H1 (cell line): Measurements from ENCODE around the gene INHBB.

Source experiments
- BRCA1 ChIP-seq: IDR thresholded peaks from 2 replicates; pipeline ENCODE4 v1.6.1; 2012; ENCODE audit warnings: low read depth, low read length, improper control_type of control experiment
- CTCF ChIP-seq, 3 experiments: IDR thresholded peaks; 1 replicate in 2 of 3; 2 replicates in 1 of 3; pipeline versions ENCODE4 v1.5.1 to v1.6.1; 2011; ENCODE audit warnings: low read length in 3 of 3, mild to moderate bottlenecking in 3 of 3, inconsistent platforms in 2 of 3, low read depth in 1 of 3, moderate library complexity in 1 of 3; ENCODE audit not compliant: insufficient read depth in 1 of 3; ENCODE audit errors: control extremely low read depth in 1 of 3
- POLR2A ChIP-seq, 2 experiments: IDR thresholded peaks; 1 replicate in 1 of 2; 2 replicates in 1 of 2; pipeline ENCODE4 v1.6.1; 2011; ENCODE audit warnings: low read depth in 2 of 2, low read length in 2 of 2, mild to moderate bottlenecking in 2 of 2; ENCODE audit errors: control extremely low read depth in 1 of 2
- RBBP5 ChIP-seq: IDR thresholded peaks from 2 replicates; pipeline ENCODE4 v1.7.1; 2012; ENCODE audit warnings: low read depth, mild to moderate bottlenecking, inconsistent platforms, low read length, moderate library complexity, borderline replicate concordance
- SIRT6 ChIP-seq: IDR thresholded peaks from one replicate; pipeline ENCODE4 v1.7.1; 2012; ENCODE audit warnings: low read length, inconsistent platforms
- TCF12 ChIP-seq: IDR thresholded peaks from 2 replicates; pipeline ENCODE4 v1.6.1; 2011; ENCODE audit warnings: low read depth, mild to moderate bottlenecking, low read length

GRCh38 chr2:120299561-120299960 is 46.4 kb upstream of the INHBB start:
- no peak for TF ChIP-seq CTCF (IDR thresholded peaks at IDR 0.05; ENCODE audit: control extremely low read depth in 1 of 3, insufficient read depth in 1 of 3, low read depth in 1 of 3, low read length in 3 of 3)
- TF ChIP-seq BRCA1 = no peak
- no peak for TF ChIP-seq RBBP5
- TF ChIP-seq TCF12 = no peak
- no peak for TF ChIP-seq SIRT6
- no peak for TF ChIP-seq POLR2A (IDR thresholded peaks at IDR 0.05; ENCODE audit: control extremely low read depth in 1 of 2, low read depth in 2 of 2, low read length in 2 of 2)
